Vagina (tissue), 2 donors: ENCODE data around the gene TEAD2. TPM values are rescaled to one million over a fixed set of nuclear protein-coding genes. Genes with fewer than 3 reads are reported as not detected.

Experiments used
- DNase-seq, 2 donors: peaks; one replicate each; pipeline ENCODE4 v3.0.0-alpha.2; 2017; ENCODE audit errors: extremely low spot score in 2 of 2
- H3K27ac ChIP-seq: fragments of 200-600 bp; sonication (generic); one replicate; pipeline ENCODE4 v1.5.1; 2019
- H3K27me3 ChIP-seq: fragments of 200-600 bp; sonication (generic); one replicate; pipeline ENCODE4 v1.5.1; 2019
- H3K36me3 ChIP-seq, 2 donors: fragments of 200-600 bp; sonication (generic); one replicate each; pipeline ENCODE4 v1.5.1; 2017 to 2019
- H3K4me1 ChIP-seq: fragments of 200-600 bp; sonication (generic); one replicate; pipeline ENCODE4 v1.5.1; 2019
- H3K4me3 ChIP-seq, 2 donors: fragments of 200-600 bp; sonication (generic); 1 replicate in 1 of 2; 2 replicates in 1 of 2; pipeline ENCODE4 v1.5.1; 2016 to 2019
- H3K9me3 ChIP-seq: fragments of 200-600 bp; sonication (generic); one replicate; pipeline ENCODE4 v1.5.1; 2019
- POLR2A ChIP-seq, 2 donors: fragments of 450-650 bp; IDR thresholded peaks; one replicate each; pipeline ENCODE4 v1.6.1; 2017; ENCODE audit warnings: antibody characterized with exemption in 2 of 2, mild to moderate bottlenecking in 2 of 2, moderate library complexity in 2 of 2
- POLR2AphosphoS5 ChIP-seq, 2 donors: sonication (generic); formaldehyde crosslinking; IDR thresholded peaks; one replicate each; pipeline ENCODE4 v1.9.0; 2017; ENCODE audit warnings: antibody characterized with exemption in 2 of 2, mild to moderate bottlenecking in 2 of 2, low read depth in 1 of 2; ENCODE audit not compliant: insufficient read depth in 1 of 2
- intact Hi-C: fragments of 100-400 bp; cut with DNase I; formaldehyde crosslinking; loops from one replicate; pipeline ENCODE4 v1.15.1; 2023
- total RNA-seq: library from RNA; depleted of rRNA; stranded (reverse); fragments of >200 nt; gene quantifications from one replicate; pipeline ENCODE4 v1.2.3, GENCODE V29; 2016
- TF ChIP-seq, protein P1 (sequence below), 3 experiments: fragments of 450-650 bp in 2 of 3; fragments of 200-600 bp in 1 of 3; sonication (generic) in 1 of 3; IDR thresholded peaks; one replicate each; pipeline ENCODE4 v1.5.1; 2017 to 2019; ENCODE audit warnings: antibody characterized with exemption in 3 of 3, mild to moderate bottlenecking in 2 of 3, moderate library complexity in 2 of 3

TEAD2 gene
- total RNA-seq = 20.4 TPM

DNA sequence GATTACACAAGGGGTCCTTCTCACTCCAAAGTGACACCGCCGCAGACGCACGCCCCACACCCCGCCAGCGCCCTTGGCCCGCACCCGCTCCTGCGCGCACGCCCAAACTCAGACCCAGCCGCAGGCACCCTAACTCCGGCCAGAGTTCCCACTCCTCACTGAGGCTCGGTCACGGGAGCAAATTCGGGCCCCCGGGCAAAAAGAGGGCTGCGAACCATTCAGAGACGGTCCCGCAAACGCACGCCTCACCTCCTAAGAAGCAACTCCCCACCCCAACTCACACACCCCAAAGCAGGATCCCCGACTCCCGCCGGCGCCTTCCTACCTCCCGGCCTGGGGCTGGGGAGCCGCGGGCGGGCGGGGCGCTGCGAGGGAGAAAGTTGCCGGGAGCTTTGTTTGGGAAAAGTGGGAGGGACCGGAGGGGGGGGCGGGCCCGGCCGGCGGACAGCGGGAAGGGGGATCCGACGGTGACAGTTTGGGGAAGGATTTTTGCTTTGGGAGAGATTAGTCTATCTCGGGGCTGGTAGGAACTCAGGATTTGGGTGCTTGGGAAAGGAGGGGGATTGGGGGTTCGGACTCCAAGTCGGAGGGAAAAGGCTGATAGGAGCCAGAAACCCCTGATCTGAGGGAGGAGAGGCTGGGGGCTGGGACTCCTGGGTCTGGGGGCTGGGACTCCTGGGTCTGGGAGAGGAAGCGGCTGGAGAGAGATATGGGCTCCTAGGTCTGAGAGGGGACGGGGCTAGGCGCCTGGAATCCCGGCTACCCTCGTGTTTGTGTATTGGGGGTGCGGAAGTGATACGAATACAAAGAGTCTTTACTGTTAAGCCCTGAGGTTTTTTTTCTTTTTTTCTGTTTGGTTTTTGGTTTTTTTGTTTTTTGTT, at the start of gene TEAD2:
Gene TEAD2 (minus strand): TSS at position 369 of the 881 bp plus-strand sequence. CDS start 2,341 bp downstream, outside the sequence.
- intact Hi-C loops = loop anchor here (10.0 kb wide), 1 partner anchor 83 kb away; the partner anchor contains the start of gene SLC17A7
- H3K4me1 ChIP-seq = peaks cover 36% of the 10 kb centered on the region
- no peaks in the 10 kb centered on the region for H3K9me3 ChIP-seq
- H3K27ac ChIP-seq = peak within 1 kb of the TSS; percentile 95
- no peak for DNase-seq
- no peaks in the 10 kb centered on the region for H3K27me3 ChIP-seq
- peak within 1 kb of the TSS; percentile 70 to 98 for H3K4me3 ChIP-seq
- H3K36me3 ChIP-seq = peaks cover 0 to 11% of the 10 kb centered on the region in 2 donors
- TF ChIP-seq, protein P1, sequence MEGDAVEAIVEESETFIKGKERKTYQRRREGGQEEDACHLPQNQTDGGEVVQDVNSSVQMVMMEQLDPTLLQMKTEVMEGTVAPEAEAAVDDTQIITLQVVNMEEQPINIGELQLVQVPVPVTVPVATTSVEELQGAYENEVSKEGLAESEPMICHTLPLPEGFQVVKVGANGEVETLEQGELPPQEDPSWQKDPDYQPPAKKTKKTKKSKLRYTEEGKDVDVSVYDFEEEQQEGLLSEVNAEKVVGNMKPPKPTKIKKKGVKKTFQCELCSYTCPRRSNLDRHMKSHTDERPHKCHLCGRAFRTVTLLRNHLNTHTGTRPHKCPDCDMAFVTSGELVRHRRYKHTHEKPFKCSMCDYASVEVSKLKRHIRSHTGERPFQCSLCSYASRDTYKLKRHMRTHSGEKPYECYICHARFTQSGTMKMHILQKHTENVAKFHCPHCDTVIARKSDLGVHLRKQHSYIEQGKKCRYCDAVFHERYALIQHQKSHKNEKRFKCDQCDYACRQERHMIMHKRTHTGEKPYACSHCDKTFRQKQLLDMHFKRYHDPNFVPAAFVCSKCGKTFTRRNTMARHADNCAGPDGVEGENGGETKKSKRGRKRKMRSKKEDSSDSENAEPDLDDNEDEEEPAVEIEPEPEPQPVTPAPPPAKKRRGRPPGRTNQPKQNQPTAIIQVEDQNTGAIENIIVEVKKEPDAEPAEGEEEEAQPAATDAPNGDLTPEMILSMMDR (IDR thresholded peaks at IDR 0.05) = no peak
- TF ChIP-seq POLR2AphosphoS5 (IDR thresholded peaks at IDR 0.05; ENCODE audit: insufficient read depth in 1 of 2, low read depth in 1 of 2) = peak in 1 of 2 donors; percentile 79
- peak in 1 of 2 donors; percentile 57 for TF ChIP-seq POLR2A (IDR thresholded peaks at IDR 0.05)

DNA sequence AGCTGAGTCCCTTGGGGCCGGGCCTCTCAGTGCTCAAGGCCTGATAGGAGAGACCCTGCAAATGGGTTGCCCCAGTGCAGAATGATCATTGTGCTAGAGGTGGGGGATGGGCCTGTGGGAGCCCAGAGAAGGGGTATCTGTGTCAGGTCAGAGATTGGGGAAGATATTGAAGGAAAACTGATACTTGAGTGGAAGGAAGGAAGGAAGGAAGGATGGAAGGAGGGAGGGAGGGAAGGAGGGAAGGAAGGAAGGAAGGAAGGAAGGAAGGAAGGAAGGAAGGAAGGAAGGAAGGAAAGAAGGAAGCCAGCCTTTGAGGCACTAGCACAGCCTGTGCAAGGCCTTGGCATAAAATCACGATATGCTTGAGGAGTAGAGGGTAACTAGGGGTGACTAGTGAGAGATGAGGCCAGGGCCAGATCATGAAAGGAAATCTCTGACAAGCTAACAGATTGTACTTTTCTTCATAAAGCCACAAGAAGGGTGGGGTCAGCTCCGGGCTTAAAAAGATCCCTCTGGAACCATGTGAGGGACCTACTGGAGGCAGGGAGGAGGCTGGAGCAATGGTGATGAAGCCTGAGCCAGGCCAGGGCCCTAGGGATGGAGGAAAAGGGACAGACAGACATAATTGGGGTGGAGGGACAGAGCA, 49.6 kb upstream of the TEAD2 start:
- Histone ChIP-seq H3K4me3 (no peak overlapping the region), H3K27me3 (no peaks in the 10 kb centered on the region)
- no peak for DNase-seq

DNA sequence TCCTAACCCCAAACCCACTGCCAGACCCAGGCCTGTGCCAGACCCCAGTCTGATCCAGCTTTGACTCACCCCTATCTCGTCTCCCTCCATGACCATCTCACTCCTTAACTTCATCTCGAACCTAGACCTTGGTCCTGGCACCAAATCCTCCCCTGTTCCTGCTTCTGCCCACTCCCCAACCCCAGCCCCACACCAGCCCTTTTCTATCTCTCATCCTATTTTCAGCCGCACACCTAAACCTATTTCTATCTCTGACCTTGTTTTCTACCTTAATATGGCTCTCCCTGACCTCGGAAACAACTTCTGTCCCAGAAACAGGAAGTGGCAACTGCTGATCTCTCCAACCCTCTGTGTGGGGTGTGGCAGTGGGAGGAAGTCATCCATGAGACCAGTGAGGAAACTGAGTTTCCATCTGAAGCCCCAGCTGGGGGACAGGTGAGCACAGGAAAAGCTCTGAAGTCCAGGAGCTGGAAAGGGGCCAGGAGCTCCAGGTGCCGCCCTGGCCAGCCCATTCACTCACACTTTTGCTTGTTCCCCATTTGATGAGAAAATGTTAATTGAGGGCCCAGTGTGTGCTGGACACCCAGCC, 47.3 kb upstream of the TEAD2 start:
- Histone ChIP-seq H3K36me3 (no peaks in the 10 kb centered on the region), H3K4me1 (no peaks in the 10 kb centered on the region), H3K9me3 (no peaks in the 10 kb centered on the region), H3K27ac (no peak overlapping the region), H3K27me3 (no peaks in the 10 kb centered on the region), H3K4me3 (no peak overlapping the region)
- no peak for DNase-seq
- TF ChIP-seq, protein P1 (IDR thresholded peaks at IDR 0.05) = no peak
- TF ChIP-seq POLR2A (IDR thresholded peaks at IDR 0.05) (no peak), POLR2AphosphoS5 (IDR thresholded peaks at IDR 0.05; ENCODE audit: insufficient read depth in 1 of 2, low read depth in 1 of 2) (no peak)
- intact Hi-C loops = no loop called here

More for the DNA sequence above, 49.6 kb upstream of the TEAD2 start:
- no peaks in the 10 kb centered on the region for H3K4me1 ChIP-seq
- H3K27ac ChIP-seq = no peak overlapping the region
- H3K36me3 ChIP-seq = no peaks in the 10 kb centered on the region
- no peaks in the 10 kb centered on the region for H3K9me3 ChIP-seq
- intact Hi-C loops = no loop called here
- TF ChIP-seq POLR2AphosphoS5 (IDR thresholded peaks at IDR 0.05; ENCODE audit: insufficient read depth in 1 of 2, low read depth in 1 of 2) = no peak

DNA sequence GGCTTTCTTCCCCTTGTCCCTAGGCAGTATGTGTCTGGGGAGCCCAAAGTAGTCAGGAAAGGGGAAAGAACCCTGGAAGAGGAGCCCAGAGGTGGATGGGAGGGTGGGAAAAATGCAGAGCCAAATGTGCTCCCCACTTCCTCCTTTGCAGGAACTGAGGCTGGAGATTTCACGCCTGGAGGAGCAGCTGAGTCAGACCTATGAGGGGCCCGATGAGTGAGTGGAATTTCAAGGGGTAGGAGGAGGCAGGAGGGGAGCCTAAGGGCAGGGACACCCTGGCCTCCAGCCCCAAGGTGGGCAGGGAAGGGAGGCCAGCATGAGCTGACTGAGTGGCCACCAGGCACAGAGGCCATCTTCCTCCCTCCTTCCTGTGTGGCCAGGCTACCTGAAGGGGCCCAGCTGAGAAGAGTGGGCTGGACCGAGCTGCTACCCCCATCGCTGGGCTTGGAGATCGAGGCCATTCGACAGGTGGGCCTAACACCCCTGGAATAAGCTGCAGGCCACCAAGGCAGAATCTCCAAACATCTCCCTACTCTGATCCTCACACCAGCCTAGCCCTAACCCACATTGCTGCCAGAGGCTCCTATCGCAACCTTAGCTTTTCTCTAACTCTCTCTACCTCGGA, 46.7 kb upstream of the TEAD2 start:
- Histone ChIP-seq H3K36me3 (no peaks in the 10 kb centered on the region), H3K27ac (no peak overlapping the region), H3K27me3 (no peaks in the 10 kb centered on the region), H3K9me3 (no peaks in the 10 kb centered on the region), H3K4me3 (no peak overlapping the region), H3K4me1 (no peaks in the 10 kb centered on the region)
- TF ChIP-seq, protein P1 (IDR thresholded peaks at IDR 0.05) = no peak
- TF ChIP-seq POLR2A (IDR thresholded peaks at IDR 0.05) = no peak
- no peak for TF ChIP-seq POLR2AphosphoS5 (IDR thresholded peaks at IDR 0.05; ENCODE audit: insufficient read depth in 1 of 2, low read depth in 1 of 2)
- intact Hi-C loops = no loop called here
- no peak for DNase-seq

DNA sequence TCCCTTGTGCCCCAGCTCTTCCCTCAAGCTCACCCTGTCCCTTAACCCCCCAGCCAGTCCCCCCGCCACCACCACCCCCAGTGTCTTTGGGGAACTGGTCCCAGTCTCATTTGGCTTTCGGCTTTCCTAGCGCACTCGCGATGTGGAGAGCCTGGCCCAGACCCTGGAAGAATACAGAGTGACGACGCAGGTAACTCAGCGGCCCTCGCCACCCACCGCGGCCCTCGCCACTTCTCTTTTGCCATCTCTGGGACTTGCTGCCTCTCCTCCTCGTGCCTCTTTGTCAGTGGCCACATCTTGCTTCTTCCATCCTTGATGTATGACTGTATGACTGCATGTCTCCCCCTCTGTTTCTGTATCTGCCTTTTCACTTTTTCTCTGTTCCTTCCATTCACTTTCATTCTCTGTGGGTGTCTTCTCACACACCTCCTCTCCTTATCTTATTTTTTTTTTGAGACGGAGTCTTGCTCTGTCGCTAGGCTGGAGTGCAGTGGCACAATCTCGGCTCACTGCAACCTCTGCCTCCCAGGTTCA, 45.3 kb upstream of the TEAD2 start:
- TF ChIP-seq POLR2A (IDR thresholded peaks at IDR 0.05) = no peak
- TF ChIP-seq, protein P1 (IDR thresholded peaks at IDR 0.05) = no peak
- Histone ChIP-seq H3K27ac (no peak overlapping the region), H3K36me3 (no peaks in the 10 kb centered on the region), H3K4me1 (no peaks in the 10 kb centered on the region), H3K4me3 (no peak overlapping the region), H3K27me3 (no peaks in the 10 kb centered on the region), H3K9me3 (no peaks in the 10 kb centered on the region)
- intact Hi-C loops = no loop called here
- no peak for DNase-seq
